Stomach (tissue), 9 donors: ENCODE measurements around the gene SCN1A. TPM values are rescaled to one million over a fixed set of nuclear protein-coding genes. Genes with fewer than 3 reads are reported as not detected.

Source experiments
- DNase-seq, 2 donors: peaks; one replicate each; pipeline versions ENCODE4 v3.0.0 to v3.0.0-alpha.2; 2013 to 2019
- H3K27ac ChIP-seq, 5 donors: fragments of 200-600 bp in 4 of 5; sonication (generic) in 4 of 5; one replicate each; pipeline ENCODE4 v1.5.1; 2013 to 2019; ENCODE audit warnings: mild to moderate bottlenecking in 1 of 5, moderate library complexity in 1 of 5
- H3K27me3 ChIP-seq, 3 donors: fragments of 200-600 bp; sonication (generic); one replicate each; pipeline ENCODE4 v1.5.1; 2017 to 2019; ENCODE audit warnings: mixed run types in 1 of 3
- H3K36me3 ChIP-seq, 4 donors: fragments of 200-600 bp; sonication (generic); 1 replicate in 3 of 4; 2 replicates in 1 of 4; pipeline ENCODE4 v1.5.1; 2016 to 2019
- H3K4me1 ChIP-seq, 4 donors: fragments of 200-600 bp; sonication (generic); one replicate each; pipeline ENCODE4 v1.5.1; 2016 to 2019
- H3K4me3 ChIP-seq, 4 donors: fragments of 200-600 bp; sonication (generic) in 3 of 4; one replicate each; pipeline ENCODE4 v1.5.1; 2016 to 2019; ENCODE audit warnings: mild to moderate bottlenecking in 1 of 4
- H3K9me3 ChIP-seq, 4 donors: fragments of 200-600 bp; sonication (generic); one replicate each; pipeline ENCODE4 v1.5.1; 2016 to 2019
- EP300 ChIP-seq: sonication (generic); formaldehyde crosslinking; IDR thresholded peaks from one replicate; pipeline ENCODE4 v1.6.1; 2017; ENCODE audit warnings: antibody characterized with exemption
- POLR2A ChIP-seq, 4 donors: fragments of 450-650 bp; IDR thresholded peaks; one replicate each; pipeline ENCODE4 v1.6.1; 2016; ENCODE audit warnings: antibody characterized with exemption in 4 of 4, control low read depth in 2 of 4, mild to moderate bottlenecking in 1 of 4, moderate library complexity in 1 of 4
- POLR2AphosphoS5 ChIP-seq, 3 donors: sonication (generic); formaldehyde crosslinking; IDR thresholded peaks; one replicate each; pipeline ENCODE4 v1.6.1; 2016; ENCODE audit warnings: antibody characterized with exemption in 3 of 3
- WGBS, 5 donors: extraction: QIAGEN DNeasy Blood & Tissue Kit in 3 of 5; methylation state at CpG; one replicate each; pipeline versions ENCODE4 v1.1.5 to v1.1.7; 2013 to 2018; 5-methylcytosine and 5-hydroxymethylcytosine counted together
- intact Hi-C: fragments of 100-400 bp; cut with DNase I; formaldehyde crosslinking; loops from one replicate; pipeline ENCODE4 v1.15.1; 2023; ENCODE audit warnings: low total_unique reads
- polyA plus RNA-seq, 3 donors: library from polyadenylated mRNA; stranded (reverse); fragments of 200-250 nt; gene quantifications; one replicate each; pipeline ENCODE4 v1.2.3, GENCODE V29; 2013
- total RNA-seq, 5 donors: library from RNA; depleted of rRNA; stranded (reverse); fragments of >200 nt; gene quantifications; one replicate each; pipeline versions ENCODE4 v1.1.0 to v1.2.3, GENCODE V29; 2014 to 2016
- TF ChIP-seq, protein P1 (sequence below), 7 experiments: fragments of 450-650 bp in 4 of 7; fragments of 200-600 bp in 3 of 7; sonication (generic) in 3 of 7; IDR thresholded peaks; one replicate each; pipeline ENCODE4 v1.5.1; 2016 to 2019; ENCODE audit warnings: antibody characterized with exemption in 7 of 7, control low read depth in 2 of 7, mild to moderate bottlenecking in 1 of 7
- donor health status: healthy with polysubstance abuse.
- donor health status: Bipolar disorder and iron deficiency.
- donor health status: healthy.

The SCN1A gene
- total and polyA plus RNA-seq, 8 donors, result under 0.01 to 1.5 TPM; not detected in 6

DNA sequence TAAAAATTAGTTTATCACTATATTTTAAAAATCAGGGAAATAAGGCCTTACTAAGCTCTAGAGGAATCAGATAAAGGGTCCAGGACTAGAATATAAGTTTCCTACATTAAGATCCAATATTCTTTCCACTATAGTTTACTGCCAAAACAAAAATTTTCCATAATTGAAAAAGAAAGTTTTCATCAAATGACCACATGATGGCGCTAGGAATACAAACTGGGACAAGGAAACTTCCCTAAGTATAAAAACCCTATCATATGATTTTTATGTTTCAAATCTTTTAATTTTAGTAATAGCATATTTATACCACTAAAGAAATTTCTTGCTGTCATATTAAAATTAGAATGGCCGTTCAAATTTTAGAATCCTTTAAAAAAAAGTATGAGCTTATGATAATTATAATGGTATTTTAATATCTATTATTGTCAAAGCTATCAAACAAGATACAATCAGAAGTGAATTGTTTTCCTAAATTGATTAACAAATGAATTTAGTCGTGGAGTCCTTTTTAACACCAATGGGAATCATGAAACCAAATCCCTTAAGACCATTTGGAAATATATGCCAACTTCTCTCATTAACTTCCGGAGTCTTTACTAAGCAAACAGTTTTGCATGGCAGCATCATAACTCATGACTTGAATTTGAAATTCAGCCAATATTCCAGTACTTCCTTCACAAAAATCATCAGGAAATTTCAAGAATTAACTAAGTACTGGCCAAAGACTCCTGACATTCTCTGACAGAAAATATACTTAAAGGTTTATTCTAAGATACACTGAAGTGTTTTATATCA, 70.3 kb downstream of the SCN1A start:
- 8 to 11% (median 10%) methylated on average over 4 of the region's 4 CpGs for WGBS, 5 donors
- no peaks in the 10 kb centered on the region for H3K36me3 ChIP-seq
- intact Hi-C loops, result no loop called here
- no peak overlapping the region for H3K4me3 ChIP-seq
- H3K9me3 ChIP-seq, result no peaks in the 10 kb centered on the region
- TF ChIP-seq EP300 (no peak), POLR2A (IDR thresholded peaks at IDR 0.05) (no peak), POLR2AphosphoS5 (IDR thresholded peaks at IDR 0.05) (no peak)
- TF ChIP-seq, protein P1, sequence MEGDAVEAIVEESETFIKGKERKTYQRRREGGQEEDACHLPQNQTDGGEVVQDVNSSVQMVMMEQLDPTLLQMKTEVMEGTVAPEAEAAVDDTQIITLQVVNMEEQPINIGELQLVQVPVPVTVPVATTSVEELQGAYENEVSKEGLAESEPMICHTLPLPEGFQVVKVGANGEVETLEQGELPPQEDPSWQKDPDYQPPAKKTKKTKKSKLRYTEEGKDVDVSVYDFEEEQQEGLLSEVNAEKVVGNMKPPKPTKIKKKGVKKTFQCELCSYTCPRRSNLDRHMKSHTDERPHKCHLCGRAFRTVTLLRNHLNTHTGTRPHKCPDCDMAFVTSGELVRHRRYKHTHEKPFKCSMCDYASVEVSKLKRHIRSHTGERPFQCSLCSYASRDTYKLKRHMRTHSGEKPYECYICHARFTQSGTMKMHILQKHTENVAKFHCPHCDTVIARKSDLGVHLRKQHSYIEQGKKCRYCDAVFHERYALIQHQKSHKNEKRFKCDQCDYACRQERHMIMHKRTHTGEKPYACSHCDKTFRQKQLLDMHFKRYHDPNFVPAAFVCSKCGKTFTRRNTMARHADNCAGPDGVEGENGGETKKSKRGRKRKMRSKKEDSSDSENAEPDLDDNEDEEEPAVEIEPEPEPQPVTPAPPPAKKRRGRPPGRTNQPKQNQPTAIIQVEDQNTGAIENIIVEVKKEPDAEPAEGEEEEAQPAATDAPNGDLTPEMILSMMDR (IDR thresholded peaks at IDR 0.05), result peak in 2 of 7 experiments; percentile 15 to 21
- DNase-seq, result peak in 1 of 2 donors; percentile 29
- H3K27ac ChIP-seq, result no peak overlapping the region
- H3K4me1 ChIP-seq, result peaks cover 0 to 8% (median 2%) of the 10 kb centered on the region in 4 donors
- no peaks in the 10 kb centered on the region for H3K27me3 ChIP-seq

DNA sequence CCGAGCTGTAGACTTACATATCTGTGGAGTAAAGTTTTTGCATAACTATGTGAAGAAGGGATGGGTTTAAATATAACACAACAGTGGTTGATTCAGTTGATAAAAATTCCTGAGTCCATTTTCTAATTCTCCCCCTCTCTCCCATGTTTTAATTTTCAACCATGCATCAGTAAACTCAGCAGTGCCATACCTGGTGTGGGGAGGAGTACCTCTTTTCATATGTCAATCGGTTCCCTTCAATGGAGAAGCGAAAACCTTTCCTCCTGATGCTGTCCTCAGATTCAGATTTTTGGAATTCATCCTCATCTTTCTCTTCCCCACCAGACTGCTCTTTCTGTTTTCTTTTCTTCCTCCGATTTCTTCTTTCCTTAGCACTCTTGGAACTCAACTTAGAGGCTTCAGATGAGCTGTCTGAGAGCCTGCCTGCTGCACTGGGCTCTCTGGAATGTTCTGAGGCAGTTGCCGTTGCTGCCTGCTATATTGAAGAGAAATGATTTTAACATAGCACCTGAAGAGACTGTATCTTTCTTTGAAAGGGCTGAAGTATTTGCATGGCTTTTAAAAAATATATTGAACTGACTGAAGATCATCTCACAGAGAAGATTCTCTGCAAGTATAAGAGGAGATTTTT, 82.9 kb downstream of the SCN1A start:
- Histone ChIP-seq H3K4me3 (no peak overlapping the region), H3K36me3 (no peaks in the 10 kb centered on the region), H3K27me3 (peaks cover 0 to 3% (median 0%) of the 10 kb centered on the region in 3 donors), H3K27ac (no peak overlapping the region), H3K4me1 (no peaks in the 10 kb centered on the region), H3K9me3 (no peaks in the 10 kb centered on the region)
- WGBS, 5 donors, result 66 to 78% (median 70%) methylated on average over 5 of the region's 5 CpGs
- intact Hi-C loops, result no loop called here
- DNase-seq, result no peak
- no peak for TF ChIP-seq POLR2A (IDR thresholded peaks at IDR 0.05)
- TF ChIP-seq, protein P1 (IDR thresholded peaks at IDR 0.05), result no peak
- no peak for TF ChIP-seq POLR2AphosphoS5 (IDR thresholded peaks at IDR 0.05)
- TF ChIP-seq EP300, result no peak

DNA sequence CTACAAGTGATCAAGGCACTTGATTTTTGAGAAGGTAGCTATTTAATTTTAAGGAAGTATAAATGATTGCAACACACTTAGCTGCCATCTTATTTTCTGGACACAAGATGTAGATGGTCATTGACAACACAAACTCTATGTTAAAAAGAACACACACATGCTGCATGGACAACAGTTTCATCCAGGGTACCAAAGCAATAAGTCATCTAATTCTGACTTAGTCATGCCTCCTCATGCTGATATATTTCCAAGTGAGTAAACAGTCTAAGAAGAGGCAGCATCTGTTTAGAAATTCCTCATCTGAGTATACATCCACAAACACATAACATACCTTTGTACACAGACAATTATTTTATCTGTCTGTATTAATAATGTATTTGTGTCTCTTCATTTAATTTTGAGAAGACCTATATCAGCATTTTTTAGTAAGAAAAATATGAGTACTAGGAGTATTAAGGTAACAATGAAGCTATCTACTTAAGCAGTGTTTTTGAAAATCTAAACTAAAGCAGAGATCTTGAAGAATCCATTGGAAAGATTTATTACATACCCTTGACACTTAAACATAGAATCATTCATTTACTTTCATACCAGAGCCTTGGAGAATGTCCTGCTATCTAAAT, 84.9 kb downstream of the SCN1A start:
- TF ChIP-seq EP300, result no peak
- no peak for TF ChIP-seq POLR2A (IDR thresholded peaks at IDR 0.05)
- no peak for TF ChIP-seq POLR2AphosphoS5 (IDR thresholded peaks at IDR 0.05)
- TF ChIP-seq, protein P1 (IDR thresholded peaks at IDR 0.05), result no peak
- H3K27me3 ChIP-seq, result peaks cover 0 to 3% (median 0%) of the 10 kb centered on the region in 3 donors
- DNase-seq, result no peak
- H3K27ac ChIP-seq, result no peak overlapping the region
- no peaks in the 10 kb centered on the region for H3K4me1 ChIP-seq
- H3K36me3 ChIP-seq, result no peaks in the 10 kb centered on the region
- intact Hi-C loops, result no loop called here
- no peaks in the 10 kb centered on the region for H3K9me3 ChIP-seq
- H3K4me3 ChIP-seq, result no peak overlapping the region

DNA sequence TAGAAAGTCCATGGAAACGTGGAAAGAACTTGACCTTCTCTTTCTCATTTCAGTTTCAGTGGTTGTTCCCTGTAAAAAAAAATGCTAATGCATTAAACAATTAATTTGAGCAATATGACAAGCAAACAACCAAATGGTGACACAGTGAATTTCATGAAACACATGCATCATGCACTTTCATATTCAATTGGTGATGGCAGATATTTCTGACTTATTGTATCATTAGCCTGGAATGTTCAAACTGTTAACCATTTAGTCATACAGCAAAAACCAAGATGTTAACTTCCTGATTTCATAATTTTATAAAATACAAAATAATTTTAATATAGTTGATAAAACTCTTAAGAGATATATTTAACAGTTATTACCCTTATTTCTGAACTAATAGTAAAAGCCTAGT, 85.5 kb downstream of the SCN1A start:
- peaks cover 0 to 3% (median 0%) of the 10 kb centered on the region in 3 donors for H3K27me3 ChIP-seq
- WGBS, 5 donors, result 33 to 53% (median 38%) methylated on average over 1 of the region's 1 CpG

More for the DNA sequence above, 85.5 kb downstream of the SCN1A start:
- H3K4me1 ChIP-seq, result no peaks in the 10 kb centered on the region
- H3K4me3 ChIP-seq, result no peak overlapping the region
- no peak for DNase-seq
- no peak overlapping the region for H3K27ac ChIP-seq
- H3K36me3 ChIP-seq, result no peaks in the 10 kb centered on the region
- intact Hi-C loops, result no loop called here
- no peaks in the 10 kb centered on the region for H3K9me3 ChIP-seq
- no peak for TF ChIP-seq EP300
- TF ChIP-seq POLR2AphosphoS5 (IDR thresholded peaks at IDR 0.05), result no peak
- TF ChIP-seq, protein P1 (IDR thresholded peaks at IDR 0.05), result no peak
- no peak for TF ChIP-seq POLR2A (IDR thresholded peaks at IDR 0.05)
